WTC11 (cell line): Measurements from ENCODE around the gene ANKS6. TPM values are rescaled to one million over a fixed set of nuclear protein-coding genes. Genes with fewer than 3 reads are reported as not detected.

ENCODE experiments used
- ATAC-seq: fragments of 200-7000 bp; cut with Tn5 transposase; 2 replicates; pipeline ENCODE4 v1.10.0; 2021; ENCODE audit warnings: mild to moderate bottlenecking, moderate library complexity
- CTCF ChIA-PET: fragments of 300-600 bp; sonication (Branson Sonifier 250); formaldehyde crosslinking; loops from one replicate; lab custom pipeline; 2021; ENCODE audit warnings: antibody characterized with exemption; lab: Charles Lee
- POLR2A ChIA-PET: fragments of 350-600 bp; sonication (Branson Sonifier 250); formaldehyde crosslinking; loops from one replicate; lab custom pipeline; 2021; ENCODE audit warnings: antibody characterized with exemption; lab: Charles Lee
- DNase-seq: peaks from one replicate; pipeline ENCODE4 v3.0.0; 2021; ENCODE audit warnings: low spot score
- H3K27ac Mint-ChIP-seq: 2 replicates; pipeline ENCODE4 v1.8.0; 2021; ENCODE audit warnings: mixed read lengths
- H3K27me3 Mint-ChIP-seq: 2 replicates; pipeline ENCODE4 v1.8.0; 2021; ENCODE audit warnings: low read depth, mild to moderate bottlenecking, moderate library complexity, mixed read lengths
- H3K36me3 Mint-ChIP-seq: 2 replicates; pipeline ENCODE4 v1.8.0; 2021; ENCODE audit warnings: mixed read lengths
- H3K4me1 Mint-ChIP-seq: 2 replicates; pipeline ENCODE4 v1.8.0; 2022; ENCODE audit warnings: mixed read lengths
- H3K4me3 Mint-ChIP-seq: 2 replicates; pipeline ENCODE4 v1.8.0; 2021; ENCODE audit warnings: mild to moderate bottlenecking, moderate library complexity, mixed read lengths
- H3K9me3 Mint-ChIP-seq: 2 replicates; pipeline ENCODE4 v1.8.0; 2021; ENCODE audit warnings: mixed read lengths
- AFF4 ChIP-seq: sonication (generic); formaldehyde crosslinking; IDR thresholded peaks from 2 replicates; pipeline ENCODE4 v1.8.1; 2023; ENCODE audit warnings: mild to moderate bottlenecking, missing genetic modification reagents, borderline replicate concordance
- ARID4B ChIP-seq: sonication (generic); formaldehyde crosslinking; IDR thresholded peaks from 2 replicates; pipeline ENCODE4 v1.8.0; 2023; ENCODE audit warnings: missing genetic modification reagents, mild to moderate bottlenecking, borderline replicate concordance
- CREB1 ChIP-seq: sonication (generic); formaldehyde crosslinking; IDR thresholded peaks from 2 replicates; pipeline ENCODE4 v1.8.0; 2023; ENCODE audit warnings: mild to moderate bottlenecking, missing genetic modification reagents
- CREM ChIP-seq: sonication (generic); formaldehyde crosslinking; IDR thresholded peaks from 2 replicates; pipeline ENCODE4 v1.8.1; 2022; ENCODE audit warnings: mild to moderate bottlenecking, missing genetic modification reagents, moderate library complexity
- CTCF ChIP-seq: fragments of 200-600 bp; IDR thresholded peaks from 2 replicates; pipeline ENCODE4 v1.8.0; 2022; ENCODE audit warnings: antibody characterized with exemption
- JAZF1 ChIP-seq: fragments of 250-450 bp; sonication (Bioruptor Pico); IDR thresholded peaks from 2 replicates; pipeline ENCODE4 v1.9.0; 2021; ENCODE audit warnings: moderate library complexity, mild to moderate bottlenecking, inconsistent platforms
- NR1H2 ChIP-seq: sonication (generic); formaldehyde crosslinking; IDR thresholded peaks from 2 replicates; pipeline ENCODE4 v1.9.0; 2021; ENCODE audit warnings: mild to moderate bottlenecking, moderate library complexity, missing genetic modification reagents
- NR3C1 ChIP-seq: sonication (generic); formaldehyde crosslinking; conservative IDR thresholded peaks from 2 replicates; pipeline ENCODE4 v1.8.1; 2023; ENCODE audit warnings: low read depth, mild to moderate bottlenecking, missing genetic modification reagents
- OVOL2 ChIP-seq: fragments of 250-450 bp; sonication (Bioruptor Pico); IDR thresholded peaks from 2 replicates; pipeline ENCODE4 v1.9.0; 2021; ENCODE audit warnings: mild to moderate bottlenecking, borderline replicate concordance
- PRDM15 ChIP-seq: sonication (generic); formaldehyde crosslinking; IDR thresholded peaks from 2 replicates; pipeline ENCODE4 v1.8.0; 2022; ENCODE audit warnings: missing genetic modification reagents
- ZNF281 ChIP-seq: sonication (generic); formaldehyde crosslinking; IDR thresholded peaks from 2 replicates; pipeline ENCODE4 v1.8.0; 2023; ENCODE audit warnings: mild to moderate bottlenecking, missing genetic modification reagents
- ZNF317 ChIP-seq: sonication (generic); formaldehyde crosslinking; IDR thresholded peaks from 2 replicates; pipeline ENCODE4 v1.8.1; 2023; ENCODE audit warnings: low read depth, mild to moderate bottlenecking, moderate library complexity, missing genetic modification reagents, borderline replicate concordance
- ZSCAN18 ChIP-seq: fragments of 250-450 bp; sonication (Bioruptor Pico); IDR thresholded peaks from 2 replicates; pipeline ENCODE4 v2.1.2; 2022; ENCODE audit warnings: mild to moderate bottlenecking, moderate library complexity
- total RNA-seq: library from RNA; stranded (reverse); gene quantifications from 3 replicates; pipeline ENCODE4 v1.2.3, GENCODE V29; 2021

The ANKS6 gene
- total RNA-seq, 1 experiment from 2014 or later, result 65.1 TPM

GRCh38 chr9:98691890-98692289, 104.5 kb downstream of the ANKS6 start (continued):
- TF ChIP-seq AFF4 (CRISPR knock-in tag), result no peak
- no peak for TF ChIP-seq ZNF317
- TF ChIP-seq NR1H2 (CRISPR knock-in tag), result no peak
- TF ChIP-seq CTCF, result no peak
- no peak for TF ChIP-seq OVOL2 (CRISPR knock-in tag)

- Mint-ChIP-seq H3K36me3 (no peaks in the 10 kb centered on the region), H3K4me3 (no peak overlapping the region), H3K27me3 (no peaks in the 10 kb centered on the region; the same call in 1 of the 2 replicates), H3K9me3 (no peaks in the 10 kb centered on the region), H3K27ac (no peak overlapping the region), H3K4me1 (peaks cover 6% of the 10 kb centered on the region; the same call in 1 of the 2 replicates)
- ChIA-PET CTCF (interaction anchor here (1.9 kb wide), 1 partner anchor 12 kb away, joined by 9 read pairs; no protein-coding TSS in a partner anchor), POLR2A (no interaction called here)
- ATAC-seq, result no peak
- no peak for DNase-seq
- TF ChIP-seq ZNF281 (no peak), NR3C1 (CRISPR knock-in tag) (no peak), JAZF1 (CRISPR knock-in tag) (no peak), ZSCAN18 (no peak), CREB1 (no peak), CREM (CRISPR knock-in tag) (no peak), PRDM15 (CRISPR knock-in tag) (no peak), ARID4B (CRISPR knock-in tag) (no peak)
Observed at GRCh38 chr9:98690686-98691085, 105.7 kb downstream of the ANKS6 start.
